ENCODE data around the gene CHMP3.
"Not testable (repeated sequence)": the region's sequence is repeated elsewhere in the genome, so short reads cannot be mapped to it uniquely, and the experiment has no call there.

The CHMP3 gene

DNA sequence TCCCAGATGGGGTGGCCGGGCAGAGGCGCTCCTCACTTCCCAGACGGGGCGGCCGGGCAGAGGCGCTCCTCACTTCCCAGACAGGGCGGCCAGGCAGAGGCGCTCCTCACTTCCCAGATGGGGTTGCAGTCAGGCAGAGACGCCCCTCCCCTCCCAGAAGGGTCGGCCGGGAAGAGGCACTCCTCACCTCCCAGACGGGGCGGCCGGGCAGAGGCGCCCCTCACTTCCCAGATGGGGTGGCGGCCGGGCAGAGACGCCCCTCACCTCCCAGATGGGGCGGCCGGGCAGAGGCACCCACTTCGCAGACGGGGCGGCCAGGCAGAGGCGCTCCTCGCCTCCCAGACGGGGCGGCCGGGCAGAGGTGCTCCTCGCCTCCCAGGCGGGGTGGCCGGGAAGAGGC is 13.8 kb downstream of the CHMP3 start:
- DNase-seq (ENCODE audit: low read depth): not testable (repeated sequence)

DNA sequence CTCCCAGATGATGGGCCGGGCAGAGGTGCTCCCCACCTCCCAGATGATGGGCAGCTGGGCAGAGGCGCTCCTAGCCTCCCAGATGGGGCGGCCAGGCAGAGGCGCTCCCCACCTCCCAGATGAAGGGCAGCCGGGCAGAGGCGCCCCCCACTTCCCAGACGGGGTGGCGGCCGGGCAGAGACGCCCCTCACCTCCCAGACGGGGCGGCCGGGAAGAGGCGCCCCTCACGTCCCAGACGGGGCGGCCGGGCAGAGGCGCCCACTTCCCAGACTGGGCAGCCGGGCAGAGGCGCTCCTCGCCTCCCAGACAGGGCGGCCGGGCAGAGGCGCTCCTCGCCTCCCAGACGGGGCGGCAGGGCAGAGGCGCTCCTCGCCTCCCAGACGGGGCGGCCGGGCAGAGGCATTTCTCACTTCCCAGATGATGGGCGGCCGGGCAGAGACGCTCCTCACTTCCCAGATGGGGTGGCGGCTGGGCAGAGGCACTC is 14.3 kb downstream of the CHMP3 start:
- not testable (repeated sequence) for DNase-seq (ENCODE audit: low read depth)

DNA sequence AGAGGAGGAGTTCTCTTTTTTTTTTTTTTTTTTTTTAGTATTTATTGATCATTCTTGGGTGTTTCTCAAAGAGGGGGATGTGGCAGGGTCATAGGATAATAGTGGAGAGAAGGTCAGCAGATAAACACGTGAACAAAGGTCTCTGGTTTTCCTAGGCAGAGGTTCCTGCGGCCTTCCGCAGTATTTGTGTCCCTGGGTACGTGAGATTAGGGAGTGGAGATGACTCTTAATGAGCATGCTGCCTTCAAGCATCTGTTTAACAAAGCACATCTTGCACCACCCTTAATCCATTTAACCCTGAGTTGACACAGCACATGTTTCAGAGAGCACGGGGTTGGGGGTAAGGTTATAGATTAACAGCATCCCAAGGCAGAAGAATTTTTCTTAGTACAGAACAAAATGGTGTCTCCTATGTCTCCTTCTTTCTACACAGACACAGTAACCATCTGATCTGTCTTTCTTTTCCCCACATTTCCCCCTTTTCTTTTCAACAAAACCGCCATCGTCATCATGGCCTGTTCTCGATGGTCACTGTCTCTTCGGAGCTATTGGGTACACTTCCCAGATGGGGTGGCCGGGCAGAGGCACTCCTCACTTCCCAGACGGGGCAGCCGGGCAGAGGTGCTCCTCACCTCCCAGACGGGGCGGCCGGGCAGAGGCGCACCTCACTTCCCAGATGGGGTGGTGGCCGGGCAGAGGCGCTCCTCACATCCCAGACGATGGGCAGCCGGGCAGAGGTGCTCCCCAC is 14.9 kb downstream of the CHMP3 start:
- not testable (repeated sequence) for DNase-seq (ENCODE audit: low read depth)

DNA sequence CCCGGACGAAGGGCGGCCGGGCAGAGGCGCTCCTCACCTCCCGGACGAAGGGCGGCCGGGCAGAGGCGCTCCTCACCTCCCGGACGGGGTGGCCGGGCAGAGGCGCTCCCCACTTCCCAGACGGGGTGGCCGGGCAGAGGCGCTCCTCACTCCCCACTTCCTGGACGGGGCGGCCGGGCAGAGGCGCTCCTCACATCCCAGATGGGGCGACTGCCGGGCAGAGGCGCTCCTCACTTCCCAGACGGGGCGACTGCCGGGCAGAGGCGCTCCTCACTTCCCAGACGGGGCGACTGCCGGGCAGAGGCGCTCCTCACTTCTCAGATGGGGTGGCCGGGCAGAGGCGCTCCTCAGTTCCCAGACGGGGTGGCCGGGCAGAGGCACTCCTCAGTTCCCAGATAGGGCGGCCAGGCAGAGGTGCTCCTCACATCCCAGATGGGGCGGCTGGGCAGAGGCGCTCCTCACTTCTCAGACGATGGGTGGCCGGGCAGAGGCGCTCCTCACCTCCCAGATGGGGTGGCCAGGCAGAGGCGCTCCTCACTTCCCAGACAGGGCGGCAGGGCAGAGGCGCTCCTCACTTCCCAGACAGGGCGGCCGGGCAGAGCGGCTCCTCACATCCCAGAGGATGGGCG is 17.8 kb downstream of the CHMP3 start:
- not testable (repeated sequence) for DNase-seq (ENCODE audit: low read depth)

DNA sequence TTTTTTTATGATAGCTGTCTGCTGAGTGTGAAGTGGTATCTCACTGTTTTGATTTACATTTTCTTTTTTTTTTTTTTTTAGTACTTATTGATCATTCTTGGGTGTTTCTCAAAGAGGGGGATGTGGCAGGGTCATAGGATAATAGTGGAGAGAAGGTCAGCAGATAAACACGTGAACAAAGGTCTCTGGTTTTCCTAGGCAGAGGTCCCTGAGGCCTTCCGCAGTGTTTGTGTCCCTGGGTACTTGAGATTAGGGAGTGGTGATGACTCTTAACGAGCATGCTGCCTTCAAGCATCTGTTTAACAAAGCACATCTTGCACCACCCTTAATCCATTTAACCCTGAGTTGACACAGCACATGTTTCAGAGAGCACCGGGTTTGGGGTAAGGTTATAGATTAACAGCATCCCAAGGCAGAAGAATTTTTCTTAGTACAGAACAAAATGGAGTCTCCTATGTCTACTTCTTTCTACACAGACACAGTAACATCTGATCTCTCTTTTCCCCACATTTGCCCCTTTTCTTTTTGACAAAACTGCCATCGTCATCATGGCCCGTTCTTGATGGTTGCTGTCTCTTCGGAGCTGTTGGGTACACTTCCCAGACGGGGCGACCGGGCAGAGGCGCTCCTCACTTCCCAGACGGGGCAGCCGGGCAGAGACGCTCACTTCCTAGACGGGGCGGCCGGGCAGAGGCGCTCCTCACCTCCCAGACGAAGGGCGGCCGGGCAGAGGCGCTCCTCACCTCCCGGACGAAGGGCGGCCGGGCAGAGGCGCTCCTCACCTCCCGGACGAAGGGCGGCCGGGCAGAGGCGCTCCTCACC is 18.8 kb downstream of the CHMP3 start:
- DNase-seq (ENCODE audit: low read depth): not testable (repeated sequence)

DNA sequence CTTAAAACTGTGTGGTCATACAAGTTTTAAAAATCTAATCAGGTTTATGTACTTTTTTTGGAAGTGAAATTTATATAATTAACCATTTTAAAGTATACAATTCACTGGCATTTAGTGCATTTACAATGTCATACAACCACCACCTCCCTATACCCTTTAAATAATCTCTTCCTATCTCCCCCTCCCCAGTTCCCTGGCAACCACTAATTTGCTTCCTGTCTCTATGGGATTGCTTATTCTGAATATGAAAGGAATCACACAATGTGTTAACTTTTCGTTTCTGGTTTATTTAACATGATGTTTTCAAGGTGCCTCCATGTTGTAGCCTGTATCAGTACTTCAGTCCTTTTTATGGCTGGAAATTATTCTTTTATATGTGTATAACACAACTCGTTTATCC is 19.4 kb downstream of the CHMP3 start:
- no peak for DNase-seq (ENCODE audit: low read depth)

DNA sequence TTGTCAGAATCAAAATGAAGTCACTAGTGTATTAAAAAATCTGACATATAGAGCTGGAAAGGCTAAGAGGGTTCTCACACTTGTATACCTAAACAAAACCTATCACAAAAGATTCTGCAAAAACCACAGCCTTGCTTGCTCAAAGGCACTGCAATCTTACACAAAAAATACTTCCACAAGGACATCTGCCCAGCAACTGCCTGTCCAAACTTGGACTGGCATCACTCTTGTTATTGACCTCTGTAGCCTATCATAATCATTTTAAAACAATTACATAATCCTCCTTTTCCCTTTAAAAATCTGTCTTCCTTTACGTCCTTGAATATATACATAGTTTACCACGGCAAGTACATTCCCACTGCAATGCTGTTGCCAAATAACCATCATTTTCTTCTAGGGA is 19.9 kb downstream of the CHMP3 start:
- DNase-seq (ENCODE audit: low read depth): no peak

DNA sequence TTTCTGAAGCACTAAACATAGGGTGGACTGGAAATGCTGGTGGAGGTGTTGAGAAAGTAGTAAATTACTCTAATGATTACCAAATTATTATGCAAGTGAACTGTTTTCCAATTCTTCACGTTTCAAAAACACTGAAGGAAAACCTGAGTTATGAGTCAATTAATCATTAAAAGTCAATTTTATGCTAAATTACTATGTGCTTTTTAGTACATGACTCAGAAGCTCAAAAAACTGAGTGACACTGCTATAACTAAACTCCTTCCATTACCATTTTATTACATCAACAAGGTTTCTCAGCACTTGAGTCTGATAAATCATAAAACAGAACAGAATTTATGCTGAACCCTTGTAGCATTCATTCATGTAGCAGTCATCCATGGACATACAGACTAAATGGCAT is 20.4 kb downstream of the CHMP3 start:
- no peak for DNase-seq (ENCODE audit: low read depth)

DNA sequence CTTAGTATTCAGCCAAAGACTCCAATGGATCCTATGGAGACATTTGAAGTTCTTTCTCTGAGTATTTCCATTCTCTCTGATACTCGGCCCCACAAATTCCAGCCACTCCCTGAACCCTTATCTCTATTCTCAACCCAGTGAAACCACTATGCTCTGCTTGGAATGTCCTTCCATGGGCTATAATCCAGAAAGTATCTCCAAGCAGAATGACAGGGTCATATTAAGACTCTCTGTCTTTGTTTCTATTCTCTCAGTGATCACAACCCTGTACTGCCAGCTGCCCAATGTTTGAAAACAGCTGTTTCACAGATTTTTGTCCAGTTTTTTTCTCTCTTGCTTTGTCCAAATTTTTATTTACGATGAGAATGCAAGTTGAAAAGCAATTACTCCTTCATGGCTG is 21.9 kb downstream of the CHMP3 start:
- no peak for DNase-seq (ENCODE audit: low read depth)

DNA sequence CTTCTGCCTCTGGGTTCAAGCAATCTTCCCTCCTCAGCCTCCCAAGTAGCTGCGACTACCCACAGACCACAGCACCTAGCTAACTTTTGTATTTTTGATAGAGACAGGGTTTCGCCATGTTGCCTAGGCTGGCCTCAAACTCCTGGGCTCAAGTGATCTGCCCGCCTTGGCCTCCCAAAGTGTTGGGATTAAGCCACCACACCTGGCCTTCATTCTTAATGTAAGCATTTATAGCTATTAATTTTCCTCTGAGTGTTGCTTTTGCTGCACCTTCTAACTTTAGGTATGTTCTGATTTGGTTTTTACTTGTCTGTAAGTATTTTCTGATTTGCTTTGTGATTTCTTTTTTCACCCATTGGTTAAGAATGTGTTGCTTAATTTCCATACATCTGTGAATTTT is 29.7 kb downstream of the CHMP3 start:
- DNase-seq (ENCODE audit: low read depth): no peak

DNA sequence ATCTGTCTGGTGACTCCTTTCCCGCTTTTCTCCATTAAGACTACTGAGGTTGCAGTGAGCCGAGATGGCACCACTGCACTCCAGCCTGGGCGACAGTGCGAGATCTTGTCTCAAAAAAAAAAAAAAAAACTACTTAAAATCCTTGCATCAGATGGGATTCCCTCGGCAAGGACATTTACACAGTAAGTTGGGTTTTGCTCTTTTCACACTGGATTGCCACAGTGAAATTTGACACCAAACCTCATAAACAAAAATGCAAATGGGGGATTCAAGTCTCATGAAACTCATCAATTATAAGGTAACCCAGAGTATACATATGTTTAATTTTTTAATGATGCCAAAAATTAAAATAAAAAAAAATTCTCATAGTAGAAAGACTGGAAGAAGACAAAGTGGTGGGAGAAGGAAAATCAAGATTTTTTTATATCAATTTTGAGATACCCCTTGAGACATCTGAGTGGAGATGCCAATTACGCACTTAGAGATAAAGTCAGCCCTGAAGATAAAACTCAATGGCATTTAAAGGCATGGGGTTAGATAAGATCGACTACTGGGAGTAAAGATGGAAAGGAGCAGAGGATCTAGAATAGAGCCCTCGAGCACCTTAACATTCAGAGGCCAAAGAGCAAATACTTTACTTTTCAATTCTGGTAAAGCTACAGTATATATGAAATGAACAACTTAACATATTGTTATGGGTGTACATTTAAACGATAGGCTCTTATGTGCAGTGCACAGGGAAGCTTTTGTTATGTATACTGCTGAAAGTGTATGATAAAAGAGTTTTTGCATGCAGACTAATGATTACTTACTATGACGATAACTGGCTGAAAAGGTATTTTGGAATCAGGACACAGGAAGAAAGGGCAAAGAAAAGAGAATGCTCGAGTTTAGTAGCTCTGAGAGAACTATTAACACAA is 37.6 kb downstream of the CHMP3 start:
- DNase-seq (ENCODE audit: low read depth): no peak

DNA sequence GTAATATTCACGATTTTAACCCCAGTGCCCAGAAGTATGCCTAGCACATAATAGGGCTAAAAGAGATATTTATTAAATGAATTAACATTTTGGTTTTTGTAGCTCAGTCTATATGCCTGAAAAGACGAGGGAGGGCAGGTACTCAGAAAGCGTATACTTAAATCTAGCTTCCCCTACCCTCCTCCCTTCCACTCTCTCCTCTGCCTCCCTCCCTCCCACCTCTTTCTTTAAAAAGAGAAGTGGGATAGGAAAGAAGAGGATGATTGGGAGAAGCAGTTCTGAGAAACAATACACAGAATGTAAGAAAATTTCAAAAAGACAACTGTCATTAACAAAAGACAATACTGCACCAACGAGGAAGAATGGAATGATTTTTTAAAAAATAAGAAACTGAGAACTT is 39.8 kb downstream of the CHMP3 start:
- no peak for DNase-seq (ENCODE audit: low read depth)

DNA sequence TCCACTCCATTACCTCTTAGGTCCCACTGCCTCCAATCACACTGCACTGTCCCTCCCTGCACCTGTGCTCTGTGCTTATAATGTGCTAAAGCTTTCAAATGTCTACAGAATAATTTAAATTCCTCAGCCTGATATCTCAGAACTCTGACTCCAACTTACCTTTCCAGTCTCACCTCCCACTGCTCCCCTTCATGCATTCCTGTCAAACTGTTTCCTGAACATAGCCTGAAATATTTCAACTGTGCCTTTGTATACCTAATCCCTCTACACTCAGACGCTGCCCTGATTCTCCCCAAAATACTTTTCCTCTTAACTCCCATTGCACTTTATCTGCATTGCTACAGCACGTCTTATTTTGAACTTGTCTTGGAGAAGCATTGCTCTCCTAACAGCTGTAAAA is 40.5 kb downstream of the CHMP3 start:
- DNase-seq (ENCODE audit: low read depth): no peak

DNA sequence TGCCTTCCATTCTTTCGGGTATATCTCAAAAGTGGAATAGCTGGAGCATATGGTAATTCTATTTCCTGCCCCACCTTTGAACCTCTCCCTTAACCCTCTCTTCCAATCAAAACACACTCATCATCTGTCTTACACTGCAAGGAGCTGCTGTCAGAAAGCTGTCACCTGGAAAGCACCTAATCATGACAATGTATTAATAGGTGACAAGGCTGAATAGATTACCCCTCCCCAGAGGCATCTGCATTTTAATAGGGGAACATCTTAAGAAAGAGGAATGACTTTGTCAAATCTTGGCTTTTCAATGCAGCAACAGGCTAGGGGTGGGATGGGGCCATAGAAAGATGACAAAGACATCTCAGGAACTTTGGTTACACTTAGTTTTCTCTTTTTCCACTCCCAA is 41.3 kb downstream of the CHMP3 start:
- no peak for DNase-seq (ENCODE audit: low read depth)

DNA sequence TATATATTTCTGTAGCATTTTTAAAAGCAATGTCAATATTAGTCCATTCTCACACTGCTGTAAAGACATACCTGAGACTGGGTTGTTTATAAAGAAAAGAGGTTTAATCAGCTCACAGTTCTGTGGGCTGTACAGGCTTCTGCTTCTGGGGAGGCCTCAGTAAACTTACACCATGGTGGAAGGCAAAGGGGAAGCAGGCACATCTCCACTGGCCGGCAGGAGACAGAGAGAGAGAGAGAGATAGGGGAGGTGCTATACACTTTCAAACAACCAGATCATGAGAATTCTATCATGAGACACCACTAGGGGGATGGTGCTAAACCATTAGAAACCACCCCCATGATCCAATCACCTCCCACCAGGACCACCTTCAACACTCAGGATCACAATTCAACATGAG is 43.1 kb downstream of the CHMP3 start:
- no peak for DNase-seq (ENCODE audit: low read depth)

DNA sequence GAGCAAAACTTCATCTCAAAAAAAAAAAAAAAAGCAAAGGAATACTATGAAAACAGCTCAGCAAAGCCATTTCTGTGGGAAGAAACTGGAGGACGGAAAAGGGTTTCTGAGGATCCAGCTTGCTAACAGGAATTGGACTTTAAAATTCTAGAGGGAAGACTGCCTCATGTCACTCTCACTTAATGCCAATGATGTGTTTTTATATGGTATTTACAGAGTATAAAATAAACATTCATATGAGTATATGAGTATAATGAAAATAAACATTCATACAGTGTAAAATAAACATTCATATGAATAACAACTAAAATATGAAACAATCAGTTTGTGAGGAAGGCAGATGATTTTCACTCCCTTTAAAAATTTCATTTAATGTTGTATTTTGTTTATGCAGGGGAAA is 43.9 kb downstream of the CHMP3 start:
- no peak for DNase-seq (ENCODE audit: low read depth)

DNA sequence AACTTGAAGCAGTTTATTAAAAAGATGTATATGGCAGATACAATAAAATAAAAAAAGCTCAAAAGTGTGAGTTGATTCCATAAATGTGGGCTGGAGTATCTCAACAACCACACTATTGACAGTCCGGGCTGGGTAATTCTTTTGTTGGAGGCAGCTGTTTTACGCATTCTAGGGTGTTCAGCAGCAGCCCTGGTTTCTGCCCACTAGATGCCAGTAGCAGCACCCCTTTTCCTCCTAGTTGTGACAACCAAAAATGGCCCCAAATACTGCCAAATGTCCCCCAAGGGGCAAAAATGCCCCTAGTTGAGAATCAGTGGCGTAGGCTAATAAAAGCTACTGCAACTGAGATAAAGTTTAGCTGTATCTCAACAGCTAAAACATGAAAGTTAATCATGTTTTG is 44.8 kb downstream of the CHMP3 start:
- DNase-seq (ENCODE audit: low read depth): no peak

DNA sequence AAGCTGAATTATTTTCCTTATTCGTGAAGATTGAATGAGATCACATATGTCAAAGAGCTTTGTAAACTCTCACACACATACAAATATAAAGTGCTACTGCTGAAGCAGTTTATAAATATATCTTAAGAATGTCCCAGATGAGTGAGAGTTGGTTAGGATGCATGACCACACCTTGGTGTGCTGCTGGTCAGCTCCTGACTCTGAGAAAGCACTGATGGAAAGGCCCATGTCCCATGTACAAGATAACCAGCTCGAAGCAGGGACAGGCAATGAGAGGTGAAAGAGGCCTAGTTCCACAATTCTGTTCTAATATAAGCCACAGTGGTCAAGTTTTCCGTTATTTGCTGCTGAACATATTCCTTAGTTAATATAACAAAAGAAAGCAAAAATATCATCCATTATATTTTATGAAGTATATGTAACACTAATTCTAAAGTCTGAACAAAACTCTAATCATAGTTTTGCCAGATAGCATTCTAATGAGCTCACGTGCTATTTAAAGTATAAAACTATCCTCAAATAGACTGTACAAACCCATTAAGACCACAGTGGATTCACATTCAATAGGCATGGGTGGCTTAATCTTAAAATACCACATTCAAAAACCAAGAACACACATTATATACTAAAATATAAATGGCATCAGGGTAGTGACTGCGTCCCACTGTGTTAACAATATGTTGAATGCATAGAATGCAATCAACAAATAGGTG is 49.1 kb downstream of the CHMP3 start:
- DNase-seq (ENCODE audit: low read depth): no peak

DNA sequence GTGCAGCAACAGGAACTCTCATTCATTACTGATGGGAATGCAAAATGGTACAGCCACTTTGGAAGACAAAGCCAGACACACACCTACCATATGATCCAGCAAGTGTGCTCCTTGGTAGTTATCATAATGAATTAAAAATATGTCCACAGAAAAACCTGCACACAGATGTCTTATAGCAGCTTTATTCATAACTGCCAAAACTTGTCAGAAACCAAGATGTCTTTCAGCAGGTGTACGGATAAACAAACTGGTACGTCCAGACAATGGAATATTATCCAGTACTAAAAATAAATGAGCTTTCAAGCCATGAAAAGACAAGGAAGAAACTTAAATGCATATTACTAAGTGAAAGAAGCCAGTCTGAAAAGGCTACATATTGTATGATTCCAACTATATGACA is 50.4 kb downstream of the CHMP3 start:
- DNase-seq (ENCODE audit: low read depth): no peak

DNA sequence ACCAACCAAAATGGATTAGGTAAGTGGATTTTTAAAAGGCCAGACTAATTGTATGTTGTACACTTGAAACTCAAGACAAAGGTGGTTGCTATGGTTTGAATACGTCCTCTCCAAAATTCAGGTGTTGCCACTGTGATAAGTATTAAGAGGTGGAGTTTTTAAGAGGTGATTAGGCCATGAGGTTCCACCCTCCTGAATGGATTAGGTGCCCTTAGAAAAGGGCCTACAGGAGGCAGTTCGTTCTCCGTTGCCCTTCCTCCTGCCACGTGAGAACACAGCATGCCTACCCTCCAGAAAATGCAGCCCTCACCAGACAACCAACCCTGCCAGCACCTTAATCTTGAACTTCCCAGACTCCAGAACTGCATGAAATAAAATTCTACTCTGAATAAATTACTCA is 51.2 kb downstream of the CHMP3 start:
- no peak for DNase-seq (ENCODE audit: low read depth)

DNA sequence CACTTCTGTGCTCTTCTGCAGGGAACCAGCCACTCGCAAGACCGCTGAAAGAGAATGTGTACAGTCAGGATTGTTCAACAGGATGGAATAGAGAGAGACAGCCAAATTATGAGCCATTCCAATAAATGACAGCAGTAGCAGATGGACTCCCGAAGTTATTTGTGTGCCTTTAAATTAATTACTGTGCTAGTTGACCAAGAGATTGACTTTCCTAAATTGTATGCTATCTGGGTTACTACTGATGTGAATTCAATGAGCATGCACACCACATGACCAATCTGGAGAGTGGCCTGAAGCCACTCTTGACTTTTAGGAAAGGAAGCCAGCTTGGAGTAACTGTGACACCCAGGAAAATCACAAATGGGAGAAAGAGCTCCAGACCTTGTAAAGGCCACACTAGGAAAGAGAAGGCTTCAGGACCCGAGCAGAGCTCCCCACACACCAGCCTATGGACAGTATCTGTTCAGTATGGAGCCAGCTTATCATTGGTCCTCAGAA is 52.8 kb downstream of the CHMP3 start:
- DNase-seq (ENCODE audit: low read depth): no peak
